IMR-90 (cell line): ENCODE data around the gene COL27A1. TPM values are rescaled to one million over a fixed set of nuclear protein-coding genes. Genes with fewer than 3 reads are reported as not detected.

ENCODE experiments used
- ATAC-seq: fragments of 200-7000 bp; cut with Tn5 transposase; 2 replicates; pipeline ENCODE4 v1.9.1; 2020; ENCODE audit warnings: low read depth, mild to moderate bottlenecking, moderate library complexity
- BruUV-seq: library from RNA; stranded (reverse); fragments of 400-500 nt; replicated peaks from 2 replicates; lab custom pipeline; 2021; lab: Mats Ljungman, UMichigan
- CTCF ChIA-PET: fragments of 300-600 bp; formaldehyde crosslinking; extraction: SDS; loops from one replicate; lab custom pipeline; 2021; ENCODE audit warnings: antibody characterized with exemption; lab: Yijun Ruan, JAX
- POLR2A ChIA-PET: fragments of 300-600 bp; sonication (Branson Sonifier 250); formaldehyde crosslinking; loops from one replicate; lab custom pipeline; 2022; ENCODE audit warnings: antibody characterized with exemption; ENCODE audit not compliant: unreplicated experiment; lab: Charles Lee
- DNase-seq: peaks from one replicate; pipeline ENCODE4 v3.0.0; 2013
- H2AFZ ChIP-seq: replicated peaks from 2 replicates; pipeline ENCODE3; 2013; ENCODE audit warnings: low read length, mild to moderate bottlenecking; ENCODE audit not compliant: poor library complexity
- H2AK5ac ChIP-seq: 2 replicates; pipeline ENCODE4 v1.6.1; 2013; ENCODE audit warnings: low read depth, low read length, inconsistent platforms
- H2AK9ac ChIP-seq: replicated peaks from 2 replicates; pipeline ENCODE3; 2013; ENCODE audit warnings: mild to moderate bottlenecking, low read depth, low read length, moderate library complexity; ENCODE audit not compliant: poor library complexity
- H2BK120ac ChIP-seq: 2 replicates; pipeline ENCODE4 v1.6.1; 2013; ENCODE audit warnings: low read depth, low read length, inconsistent platforms
- H2BK15ac ChIP-seq: 3 replicates; pipeline ENCODE4 v1.6.1; 2013; ENCODE audit warnings: low read depth, low read length, inconsistent platforms
- H2BK20ac ChIP-seq: 2 replicates; pipeline ENCODE4 v1.6.1; 2013; ENCODE audit warnings: low read depth, mild to moderate bottlenecking, inconsistent platforms, low read length, moderate library complexity
- H2BK5ac ChIP-seq: 2 replicates; pipeline ENCODE4 v1.6.1; 2013; ENCODE audit warnings: mild to moderate bottlenecking, low read depth, low read length, inconsistent platforms; ENCODE audit not compliant: poor library complexity, severe bottlenecking
- H3K14ac ChIP-seq: replicated peaks from 2 replicates; pipeline ENCODE4 v1.6.1; 2013; ENCODE audit warnings: low read depth, low read length, inconsistent platforms
- H3K18ac ChIP-seq: 2 replicates; pipeline ENCODE4 v1.6.1; 2013; ENCODE audit warnings: low read depth, low read length, control low read depth
- H3K23ac ChIP-seq: 2 replicates; pipeline ENCODE4 v1.6.1; 2013; ENCODE audit warnings: low read depth, low read length, inconsistent platforms
- H3K27ac ChIP-seq: 2 replicates; pipeline ENCODE4 v1.5.1; 2013; ENCODE audit warnings: mild to moderate bottlenecking, control low read depth, low read length; ENCODE audit not compliant: insufficient read depth
- H3K27me3 ChIP-seq: 2 replicates; pipeline ENCODE4 v1.6.1; 2013; ENCODE audit warnings: low read length; ENCODE audit not compliant: control insufficient read depth, insufficient read depth
- H3K36me3 ChIP-seq: 2 replicates; pipeline ENCODE4 v1.6.1; 2013; ENCODE audit warnings: low read length, mixed read lengths; ENCODE audit not compliant: control insufficient read depth, insufficient read depth
- H3K4ac ChIP-seq: 2 replicates; pipeline ENCODE4 v1.6.1; 2013; ENCODE audit warnings: low read depth, low read length, inconsistent platforms
- H3K4me1 ChIP-seq: 2 replicates; pipeline ENCODE4 v1.6.1; 2013; ENCODE audit warnings: low read length, mixed read lengths; ENCODE audit not compliant: control insufficient read depth, insufficient read depth
- H3K4me2 ChIP-seq: 2 replicates; pipeline ENCODE4 v1.6.1; 2013; ENCODE audit warnings: low read depth, mild to moderate bottlenecking, control low read depth, low read length, moderate library complexity
- H3K4me3 ChIP-seq: 2 replicates; pipeline ENCODE4 v1.5.1; 2013; ENCODE audit warnings: low read depth, mild to moderate bottlenecking, control low read depth, low read length, moderate library complexity; ENCODE audit not compliant: insufficient read depth
- H3K56ac ChIP-seq: 2 replicates; pipeline ENCODE4 v1.6.1; 2013; ENCODE audit warnings: low read length, inconsistent platforms; ENCODE audit not compliant: insufficient read depth; ENCODE audit errors: extremely low read depth
- H3K79me1 ChIP-seq, 2 experiments: 2 replicates each; pipeline ENCODE4 v1.6.1; 2013; ENCODE audit warnings: low read length in 2 of 2, inconsistent platforms in 1 of 2, low read depth in 1 of 2
- H3K9ac ChIP-seq: 2 replicates; pipeline ENCODE4 v1.6.1; 2013; ENCODE audit warnings: low read depth, low read length, control low read depth
- H3K9me1 ChIP-seq: 2 replicates; pipeline ENCODE4 v1.6.1; 2013; ENCODE audit warnings: low read length, inconsistent platforms; ENCODE audit not compliant: insufficient read depth
- H3K9me3 ChIP-seq: 2 replicates; pipeline ENCODE4 v1.6.1; 2013; ENCODE audit warnings: low read length; ENCODE audit not compliant: control insufficient read depth, insufficient read depth
- H4K20me1 ChIP-seq: 2 replicates; pipeline ENCODE4 v1.6.1; 2013; ENCODE audit warnings: low read length, inconsistent platforms; ENCODE audit not compliant: insufficient read depth
- H4K5ac ChIP-seq: 2 replicates; pipeline ENCODE4 v1.6.1; 2013; ENCODE audit warnings: mild to moderate bottlenecking, low read depth, low read length, control low read depth
- H4K8ac ChIP-seq, 2 experiments: 2 replicates each; pipeline ENCODE4 v1.6.1; 2013; ENCODE audit warnings: low read depth in 2 of 2, low read length in 2 of 2, control low read depth in 1 of 2, inconsistent platforms in 1 of 2
- H4K91ac ChIP-seq: 2 replicates; pipeline ENCODE4 v1.6.1; 2013; ENCODE audit warnings: low read depth, low read length, inconsistent platforms; ENCODE audit not compliant: insufficient read depth
- CEBPB ChIP-seq: IDR thresholded peaks from 2 replicates; pipeline ENCODE4 v1.6.1; 2012; ENCODE audit warnings: low read depth, low read length, improper control_type of control experiment
- CHD1 ChIP-seq: IDR thresholded peaks from 2 replicates; pipeline ENCODE4 v1.6.1; 2012; ENCODE audit warnings: low read depth, low read length, improper control_type of control experiment
- FOS ChIP-seq: fragments of 150-350 bp; IDR thresholded peaks from 2 replicates; pipeline ENCODE4 v1.6.1; 2016; ENCODE audit warnings: low read depth, low read length
- MAFK ChIP-seq: IDR thresholded peaks from 2 replicates; pipeline ENCODE4 v1.6.1; 2012; ENCODE audit warnings: low read depth, low read length, improper control_type of control experiment
- MAZ ChIP-seq: IDR thresholded peaks from 2 replicates; pipeline ENCODE4 v1.6.1; 2012; ENCODE audit warnings: low read depth, mild to moderate bottlenecking, low read length, improper control_type of control experiment, moderate library complexity, borderline replicate concordance
- POLR2A ChIP-seq: IDR thresholded peaks from 2 replicates; pipeline ENCODE4 v1.6.1; 2012; ENCODE audit warnings: mild to moderate bottlenecking, low read depth, low read length
- RFX5 ChIP-seq: IDR thresholded peaks from 2 replicates; pipeline ENCODE4 v1.8.0; 2012; ENCODE audit warnings: low read depth, mild to moderate bottlenecking, low read length, moderate library complexity
- SMC3 ChIP-seq: fragments of 150-350 bp; IDR thresholded peaks from 2 replicates; pipeline ENCODE4 v1.6.1; 2016; ENCODE audit warnings: low read depth, mild to moderate bottlenecking, antibody characterized with exemption, low read length, moderate library complexity
- USF2 ChIP-seq: fragments of 150-350 bp; IDR thresholded peaks from 2 replicates; pipeline ENCODE4 v1.6.1; 2017; ENCODE audit warnings: mild to moderate bottlenecking, antibody characterized with exemption, low read length, low read depth
- WGBS, 2 experiments: methylation state at CpG; one replicate each; pipeline versions ENCODE4 v1.1.5 to v1.1.7; 2013; ENCODE audit warnings: missing lambda C conversion rate in 2 of 2; ENCODE audit not compliant: insufficient read length in 1 of 2; ENCODE audit errors: extremely low coverage in 2 of 2; 5-methylcytosine and 5-hydroxymethylcytosine counted together
- dilution Hi-C: fragments of 300-500 bp; cut with HindIII; formaldehyde crosslinking; loops from one replicate; pipeline ENCODE4 v1.14.3; 2018; ENCODE audit warnings: low sequenced_read_pairs; ENCODE audit not compliant: unreplicated experiment
- in situ Hi-C: fragments of 300-500 bp; cut with MboI; formaldehyde crosslinking; loops from 3 replicates; pipeline ENCODE4 v1.14.3; 2019; ENCODE audit warnings: low sequenced_read_pairs, inconsistent platforms, mixed read lengths
- intact Hi-C: fragments of 100-400 bp; cut with micrococcal nuclease; formaldehyde crosslinking; loops from 2 replicates; pipeline ENCODE4 v1.10.0; 2022
- polyA plus RNA-seq, 3 experiments: library from polyadenylated mRNA; depleted of rRNA; stranded (reverse); fragments of >200 nt; gene quantifications; 2 replicates each; pipeline ENCODE4 v1.2.3, GENCODE V29; 2012; ENCODE audit warnings: low replicate concordance in 1 of 3
- total RNA-seq: library from RNA; depleted of rRNA; stranded (reverse); fragments of >200 nt; gene quantifications from 2 replicates; pipeline ENCODE4 v1.2.3, GENCODE V29; 2012

Gene COL27A1
- total and polyA plus RNA-seq, 2 of the 4 experiments (the other 2 are of a cell fraction): 3.2 to 18.3 TPM

GRCh38 chr9:114125476-114126013 is 29.8 kb upstream of the COL27A1 start:
- intact Hi-C loops (no loop called here), in situ Hi-C loops (no loop called here), dilution Hi-C loops (no loop called here)
- H3K4me1 ChIP-seq: no peaks in the 10 kb centered on the region
- no peak overlapping the region for H3K4ac ChIP-seq
- peaks cover 12% of the 10 kb centered on the region for H3K9me3 ChIP-seq
- no peaks in the 10 kb centered on the region for H3K79me1 ChIP-seq
- no peak for ATAC-seq
- H4K91ac ChIP-seq: no peak overlapping the region
- H2BK20ac ChIP-seq: no peak overlapping the region
- no peak overlapping the region for H3K14ac ChIP-seq
- no peak overlapping the region for H2AFZ ChIP-seq
- H3K23ac ChIP-seq: no peak overlapping the region
- H4K8ac ChIP-seq: no peak overlapping the region
- peaks cover 69% of the 10 kb centered on the region for H3K27me3 ChIP-seq
- BruUV-seq: no TSS peak
- no peak overlapping the region for H4K5ac ChIP-seq
- no peaks in the 10 kb centered on the region for H4K20me1 ChIP-seq
- no peaks in the 10 kb centered on the region for H3K9me1 ChIP-seq
- WGBS, 2 experiments: no CpG with 5 or more reads among the region's 10 CpGs
- H3K27ac ChIP-seq: no peak overlapping the region
- DNase-seq: no peak
- H3K56ac ChIP-seq: no peak overlapping the region
- H3K9ac ChIP-seq: no peak overlapping the region
- no peak overlapping the region for H2BK5ac ChIP-seq
- H3K4me3 ChIP-seq: no peak overlapping the region
- H2BK15ac ChIP-seq: no peak overlapping the region
- H3K36me3 ChIP-seq: no peaks in the 10 kb centered on the region
- TF ChIP-seq FOS (no peak), CHD1 (no peak), RFX5 (no peak), POLR2A (no peak), CEBPB (no peak), USF2 (no peak), SMC3 (no peak), MAFK (no peak), MAZ (no peak)
- ChIA-PET POLR2A (no interaction called here), CTCF (interaction anchor here (1.1 kb wide), 1 partner anchor 17 kb away, joined by 3 read pairs; no protein-coding TSS in a partner anchor)
- no peak overlapping the region for H2BK120ac ChIP-seq
- no peak overlapping the region for H3K18ac ChIP-seq
- H2AK5ac ChIP-seq: no peak overlapping the region
- H3K4me2 ChIP-seq: no peak overlapping the region
- H2AK9ac ChIP-seq: no peak overlapping the region
